ENCODE results near the gene MKRN2. TPM values are rescaled to one million over a fixed set of nuclear protein-coding genes. Genes with fewer than 3 reads are reported as not detected.

Gene MKRN2
- total RNA-seq, 2 experiments from 2014 or later, result 21.9 to 25.7 TPM

- Histone ChIP-seq H3K9me2 (ENCODE audit: insufficient read depth, low read length) (no peaks in the 10 kb centered on the region), H3K4me1 (ENCODE audit: insufficient read depth, low read length, poor library complexity, severe bottlenecking) (peaks cover 40% of the 10 kb centered on the region), H3K36me3 (ENCODE audit: insufficient read depth, low read length) (peaks cover 17% of the 10 kb centered on the region), H3K27ac (ENCODE audit: low read depth, low read length, poor library complexity, severe bottlenecking) (no peak overlapping the region), H3K9me3 (ENCODE audit: low read length) (peaks cover 13% of the 10 kb centered on the region; the same call in 1 of the 2 replicates), H3K4me3 (ENCODE audit: low read depth, low read length, poor library complexity, severe bottlenecking) (no peak overlapping the region), H3K4me2 (ENCODE audit: low read length) (no peak overlapping the region), H2AFZ (ENCODE audit: low read length) (no peak overlapping the region), H3K79me2 (ENCODE audit: insufficient read depth, low read depth, low read length) (peaks cover 93% of the 10 kb centered on the region), H4K20me1 (ENCODE audit: insufficient read depth, low read length) (peaks cover 32% of the 10 kb centered on the region)
- TF ChIP-seq EZH2phosphoT487 (IDR thresholded peaks at IDR 0.05; ENCODE audit: borderline replicate concordance, low read depth, low read length), result no peak
- no peak for TF ChIP-seq CTCF (conservative IDR thresholded peaks at IDR 0.05; ENCODE audit: low read length)
- no TSS peak for BruUV-seq (replicated peaks)
- ChIA-PET POLR2A (interaction anchor here (0.5 to 1.1 kb wide), 3 partner anchors 10 to 57 kb away, joined by 3 read pairs; no protein-coding TSS in a partner anchor), CTCF (ENCODE audit: unreplicated experiment) (no interaction called here)
- no peak for DNase-seq (ENCODE audit: low spot score)
- intact Hi-C loops (cut with micrococcal nuclease; ENCODE audit: unreplicated experiment), result no loop called here
These were observed 5.6 kb downstream of the MKRN2 start for GRCh38 chr3:12562451-12562850.

GRCh38 chr3:12566976-12567375, 10.1 kb downstream of the MKRN2 start:
- Histone ChIP-seq H3K4me1 (ENCODE audit: insufficient read depth, low read length, poor library complexity, severe bottlenecking) (peaks cover 6% of the 10 kb centered on the region), H2AFZ (ENCODE audit: low read length) (no peak overlapping the region), H3K4me3 (ENCODE audit: low read depth, low read length, poor library complexity, severe bottlenecking) (no peak overlapping the region), H3K79me2 (ENCODE audit: insufficient read depth, low read depth, low read length) (peaks cover 58% of the 10 kb centered on the region), H3K9me3 (ENCODE audit: low read length) (peaks cover 13% of the 10 kb centered on the region; the same call in 1 of the 2 replicates), H4K20me1 (ENCODE audit: insufficient read depth, low read length) (no peaks in the 10 kb centered on the region), H3K9me2 (ENCODE audit: insufficient read depth, low read length) (no peaks in the 10 kb centered on the region), H3K36me3 (ENCODE audit: insufficient read depth, low read length) (peaks cover 49% of the 10 kb centered on the region), H3K27ac (ENCODE audit: low read depth, low read length, poor library complexity, severe bottlenecking) (no peak overlapping the region), H3K4me2 (ENCODE audit: low read length) (no peak overlapping the region)
- no peak for DNase-seq (ENCODE audit: low spot score)
- TF ChIP-seq CTCF (conservative IDR thresholded peaks at IDR 0.05; ENCODE audit: low read length), result no peak
- no peak for TF ChIP-seq EZH2phosphoT487 (IDR thresholded peaks at IDR 0.05; ENCODE audit: borderline replicate concordance, low read depth, low read length)
- BruUV-seq (replicated peaks), result no TSS peak
- CTCF ChIA-PET (ENCODE audit: unreplicated experiment), result no interaction called here
- POLR2A ChIA-PET, result interaction anchor here (0.7 to 1.4 kb wide), 3 partner anchors 9 to 113 kb away, joined by 3 to 5 read pairs (median 4); no protein-coding TSS in a partner anchor
- intact Hi-C loops (cut with micrococcal nuclease; ENCODE audit: unreplicated experiment), result no loop called here

GRCh38 chr3:12568747-12569146, 11.9 kb downstream of the MKRN2 start:
- intact Hi-C loops (cut with micrococcal nuclease; ENCODE audit: unreplicated experiment), result no loop called here
- ChIA-PET POLR2A (interaction anchor here (0.6 to 1.2 kb wide), 4 partner anchors 15 to 228 kb away, joined by 3 to 8 read pairs (median 3); no protein-coding TSS in a partner anchor), CTCF (ENCODE audit: unreplicated experiment) (no interaction called here)
- H3K27ac ChIP-seq (ENCODE audit: low read depth, low read length, poor library complexity, severe bottlenecking), result no peak overlapping the region
- H3K4me2 ChIP-seq (ENCODE audit: low read length), result no peak overlapping the region
- no peaks in the 10 kb centered on the region for H4K20me1 ChIP-seq (ENCODE audit: insufficient read depth, low read length)
- peaks cover 13% of the 10 kb centered on the region; the same call in 1 of the 2 replicates for H3K9me3 ChIP-seq (ENCODE audit: low read length)
- no peak overlapping the region for H2AFZ ChIP-seq (ENCODE audit: low read length)
- H3K79me2 ChIP-seq (ENCODE audit: insufficient read depth, low read depth, low read length), result peaks cover 44% of the 10 kb centered on the region
- no peak for TF ChIP-seq CTCF (conservative IDR thresholded peaks at IDR 0.05; ENCODE audit: low read length)
- TF ChIP-seq EZH2phosphoT487 (IDR thresholded peaks at IDR 0.05; ENCODE audit: borderline replicate concordance, low read depth, low read length), result no peak
- H3K4me1 ChIP-seq (ENCODE audit: insufficient read depth, low read length, poor library complexity, severe bottlenecking), result peaks cover 6% of the 10 kb centered on the region
- no peak for DNase-seq (ENCODE audit: low spot score)
- no peak overlapping the region for H3K4me3 ChIP-seq (ENCODE audit: low read depth, low read length, poor library complexity, severe bottlenecking)
- no TSS peak for BruUV-seq (replicated peaks)
- no peaks in the 10 kb centered on the region for H3K9me2 ChIP-seq (ENCODE audit: insufficient read depth, low read length)
- H3K36me3 ChIP-seq (ENCODE audit: insufficient read depth, low read length), result peaks cover 66% of the 10 kb centered on the region
